ENCODE data around the gene SEMA4C.
A peak's percentile ranks its signal among the peaks of the same experiment; 100 is the strongest.

SEMA4C gene

GRCh38 chr2:96839875-96840850, 29.7 kb downstream of the SEMA4C start:
- no peak for DNase-seq

DNA sequence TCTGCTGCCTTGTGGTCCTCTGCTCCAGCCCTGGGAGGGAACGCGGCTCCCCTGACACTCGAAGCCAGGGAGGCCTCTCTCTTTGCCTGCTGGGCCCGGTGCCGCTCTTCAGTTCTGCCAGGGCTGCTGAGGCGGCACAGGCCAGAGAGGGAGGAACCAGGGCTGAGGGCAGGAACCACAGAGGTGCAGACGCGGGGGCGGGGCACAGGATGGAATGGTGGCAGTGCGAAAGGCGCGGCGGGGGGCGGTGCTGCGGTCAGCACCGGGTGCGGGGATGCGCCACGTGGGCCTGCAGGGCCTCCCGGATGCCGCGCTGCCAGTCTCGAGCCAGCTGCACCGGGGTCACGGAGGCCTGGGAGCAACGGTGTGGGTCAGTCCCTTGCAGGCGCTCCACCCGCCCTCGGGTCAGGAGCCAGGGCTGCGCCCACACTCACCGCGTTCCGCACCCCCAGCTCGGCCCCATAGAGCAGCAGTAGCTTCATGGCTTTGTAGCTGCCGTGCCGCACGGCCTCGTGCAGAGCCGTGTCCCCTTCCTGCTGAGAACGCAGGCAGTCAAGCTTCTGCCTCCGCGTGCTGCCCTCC, 30.5 kb downstream of the SEMA4C start:
- DNase-seq = no peak

DNA sequence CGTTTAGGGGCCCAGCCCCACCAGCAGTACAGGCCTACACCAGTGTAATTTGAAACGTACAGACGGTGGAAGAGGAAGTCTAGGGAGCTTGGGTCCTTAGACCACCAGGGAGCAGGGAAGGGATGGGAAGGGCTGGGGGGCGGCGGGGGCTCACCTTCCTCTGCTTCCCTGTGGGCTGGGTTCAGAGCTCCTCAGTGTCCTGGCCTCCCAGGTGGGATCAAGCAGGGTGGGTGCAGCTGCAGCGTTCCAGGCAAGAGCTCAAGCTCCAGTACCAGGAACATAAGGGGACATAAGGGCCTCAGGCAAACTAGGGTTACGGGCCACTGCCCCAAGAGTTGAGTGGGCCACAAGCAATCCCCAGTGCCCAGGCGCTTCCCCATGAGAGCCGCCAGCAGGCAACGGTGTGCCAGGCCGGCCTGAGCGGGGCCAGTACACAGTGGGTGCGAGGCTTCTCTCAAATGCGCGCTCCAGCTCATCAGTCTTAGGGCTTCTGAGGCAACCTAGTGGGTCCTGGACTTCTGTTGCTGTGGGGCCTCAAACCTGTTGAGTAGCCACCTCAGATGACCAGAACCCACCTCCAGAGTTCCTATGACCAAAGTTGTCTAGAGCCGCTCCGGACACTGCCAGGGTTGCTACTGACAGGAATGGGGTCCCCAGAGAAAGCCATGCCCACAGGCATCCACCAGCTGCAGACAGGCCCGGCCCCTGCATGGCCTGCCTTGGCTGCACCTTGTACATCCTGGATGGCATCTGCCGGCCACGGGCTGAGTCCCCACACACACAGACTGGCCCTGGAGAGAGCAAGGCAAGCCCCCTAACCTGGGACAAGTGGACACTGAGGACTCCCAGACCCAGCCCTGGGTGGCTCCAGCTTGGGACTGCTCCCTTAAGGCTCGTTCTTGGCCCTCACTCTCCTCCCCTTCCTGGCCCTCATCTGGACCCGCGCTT, 31.3 kb downstream of the SEMA4C start:
- no peak for DNase-seq

DNA sequence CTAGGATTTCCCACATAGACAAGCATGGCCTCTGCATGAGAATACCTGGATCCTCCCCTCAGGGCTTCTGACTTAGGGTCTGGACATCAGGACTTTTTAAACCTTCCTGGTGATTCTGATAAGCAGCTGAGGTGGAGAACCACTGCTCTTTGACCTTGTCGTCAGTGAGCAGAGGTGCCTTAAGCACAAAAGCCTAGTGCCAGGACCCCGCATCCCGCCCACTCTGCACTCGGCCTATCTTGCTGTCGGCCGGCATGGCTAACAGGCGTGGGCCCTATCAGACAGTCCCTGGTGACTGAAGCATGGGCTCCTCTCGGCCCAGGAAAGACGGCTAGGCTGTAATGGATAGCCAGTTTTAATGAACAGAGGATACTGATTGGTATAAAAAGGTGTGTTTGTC, 32.3 kb downstream of the SEMA4C start:
- DNase-seq = no peak

GRCh38 chr2:96835830-96836229, 34.0 kb downstream of the SEMA4C start:
- DNase-seq = no peak

- DNase-seq = peak; percentile 5
Measured at GRCh38 chr2:96832754-96833507, 36.9 kb downstream of the SEMA4C start.

DNA sequence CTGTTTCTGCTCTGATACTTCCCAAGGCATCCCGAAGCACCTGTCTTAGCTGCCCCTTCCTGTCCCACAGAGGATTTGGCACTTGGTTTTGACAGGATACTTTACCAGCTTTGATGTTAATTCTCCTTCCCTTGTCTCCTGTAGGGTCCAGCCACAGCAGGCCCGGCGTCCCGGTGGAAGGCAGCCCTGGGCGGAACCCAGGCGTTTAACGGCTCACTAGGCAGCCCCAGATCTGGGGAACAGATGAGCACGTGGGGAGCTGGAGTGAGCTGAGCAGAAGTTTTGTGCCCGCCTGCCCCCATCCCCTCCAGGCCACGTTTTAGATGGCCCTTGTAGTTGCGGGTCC, 37.5 kb downstream of the SEMA4C start:
- DNase-seq = no peak

DNA sequence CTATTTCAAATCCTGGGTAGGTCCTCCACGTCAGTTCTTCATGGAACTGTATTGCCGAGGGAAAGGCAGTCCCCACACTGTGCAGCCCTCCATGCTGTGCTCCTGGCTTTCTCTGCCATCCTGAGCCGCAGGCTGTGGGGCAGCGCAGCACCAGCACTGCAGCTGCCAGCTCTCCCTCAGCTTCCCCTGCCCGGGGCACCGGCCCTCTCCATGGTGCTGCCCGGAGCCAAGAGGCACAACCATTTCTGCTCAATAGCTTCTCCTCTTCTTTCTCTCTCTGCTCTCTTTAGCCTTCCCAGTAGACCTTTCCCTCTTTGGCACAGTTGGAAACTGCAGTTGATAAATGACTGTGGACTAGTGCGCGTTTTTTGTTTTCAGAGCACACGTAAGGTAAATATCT, 38.2 kb downstream of the SEMA4C start:
- no peak for DNase-seq

- no peak for DNase-seq
Measured at GRCh38 chr2:96830044-96830562, 39.8 kb downstream of the SEMA4C start.

DNA sequence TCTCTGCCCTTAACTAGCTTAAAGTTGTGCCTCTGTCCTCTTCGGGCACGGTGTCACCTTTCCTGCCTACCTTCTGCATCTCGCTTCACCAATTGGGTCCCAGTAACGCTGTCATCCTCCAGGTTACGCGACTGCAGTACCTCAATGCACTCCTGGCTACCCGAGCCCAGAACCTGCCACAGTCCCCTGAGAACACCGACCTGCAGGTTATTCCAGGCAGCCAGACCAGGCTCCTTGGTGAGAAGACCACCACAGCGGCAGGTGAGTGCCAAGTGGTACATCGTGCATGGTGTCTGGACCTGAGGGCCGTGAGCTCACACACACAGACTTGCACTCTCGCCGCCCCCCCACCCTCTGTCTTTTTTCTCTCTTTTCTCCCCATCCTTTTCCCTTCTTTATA, 41.0 kb downstream of the SEMA4C start:
- DNase-seq = no peak

DNA sequence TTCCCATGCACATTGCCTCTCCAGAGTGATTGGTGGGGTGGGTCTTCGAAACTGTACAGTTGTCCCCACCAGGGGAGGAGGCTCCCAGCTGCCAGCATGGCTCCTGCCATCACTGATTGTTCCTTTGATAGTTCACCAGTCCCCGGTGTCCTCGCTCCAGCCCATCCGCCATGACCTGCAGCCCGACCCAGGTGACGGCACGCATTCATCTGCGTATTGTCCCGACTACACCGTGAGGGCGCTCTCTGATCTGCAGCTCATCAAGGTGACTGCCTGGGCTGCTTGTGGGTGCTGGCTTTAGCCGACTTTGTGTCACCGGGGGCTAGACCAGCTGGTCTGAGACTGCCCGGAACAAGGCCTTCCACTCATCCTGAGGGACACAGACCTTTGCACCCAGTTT, 41.4 kb downstream of the SEMA4C start:
- no peak for DNase-seq

- DNase-seq = no peak
Measured at GRCh38 chr2:96826546-96827278, 43.2 kb downstream of the SEMA4C start.

- no peak for DNase-seq
Measured at GRCh38 chr2:96825057-96825456, 44.8 kb downstream of the SEMA4C start.

- no peak for DNase-seq
Measured at GRCh38 chr2:96824079-96824870, 45.6 kb downstream of the SEMA4C start.

DNA sequence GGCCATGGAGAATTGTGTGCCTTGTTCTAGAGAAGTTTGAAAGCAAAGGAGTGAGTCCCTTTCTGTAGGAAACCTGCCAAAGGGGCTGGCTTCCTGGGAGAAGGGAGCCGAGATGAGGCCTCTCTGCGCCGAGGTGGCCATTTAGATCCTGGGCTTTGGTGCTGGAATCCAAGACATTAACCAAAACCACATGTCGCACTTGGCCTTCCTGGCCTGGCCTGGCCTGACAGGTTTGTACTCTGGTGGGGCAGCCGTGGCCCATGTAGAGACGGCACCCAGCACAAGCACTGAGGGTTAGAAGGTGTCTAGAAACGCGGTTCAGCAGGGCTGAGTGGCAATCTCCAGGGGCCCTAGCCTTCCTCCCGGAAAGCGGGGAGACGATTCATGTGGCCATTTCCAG, 46.7 kb downstream of the SEMA4C start:
- DNase-seq = no peak

- no peak for DNase-seq
Measured at GRCh38 chr2:96822786-96823185, 47.1 kb downstream of the SEMA4C start.

DNA sequence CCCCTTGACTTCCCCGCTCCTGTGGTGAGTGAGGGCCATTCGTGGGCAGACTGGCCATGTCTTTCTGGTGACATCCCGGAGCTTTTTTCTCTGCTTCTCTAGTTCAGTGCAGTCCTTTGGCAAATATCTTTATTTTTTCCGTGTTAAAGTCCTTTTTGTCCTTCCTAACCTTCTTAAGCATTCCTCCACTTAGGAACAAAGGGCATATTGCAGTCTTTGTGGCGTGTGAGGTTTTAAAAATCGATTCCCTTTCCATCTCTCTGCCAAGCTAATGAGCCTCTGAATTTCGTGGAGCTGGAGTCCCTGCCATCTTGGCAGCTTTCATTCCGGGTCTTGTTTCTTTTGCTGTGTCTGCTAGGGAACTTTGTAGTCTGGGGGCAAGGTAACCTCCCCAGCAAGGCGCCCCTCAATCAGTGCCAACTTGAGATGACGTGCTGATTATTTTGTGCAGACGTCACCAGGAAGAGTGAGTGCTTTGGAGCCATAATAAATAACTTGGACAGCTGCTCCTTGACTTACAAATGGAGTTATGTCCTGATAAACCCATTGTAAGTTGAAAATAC, 48.7 kb downstream of the SEMA4C start:
- DNase-seq = no peak

- DNase-seq = no peak
Measured at GRCh38 chr2:96819876-96820511, 49.9 kb downstream of the SEMA4C start.

DNA sequence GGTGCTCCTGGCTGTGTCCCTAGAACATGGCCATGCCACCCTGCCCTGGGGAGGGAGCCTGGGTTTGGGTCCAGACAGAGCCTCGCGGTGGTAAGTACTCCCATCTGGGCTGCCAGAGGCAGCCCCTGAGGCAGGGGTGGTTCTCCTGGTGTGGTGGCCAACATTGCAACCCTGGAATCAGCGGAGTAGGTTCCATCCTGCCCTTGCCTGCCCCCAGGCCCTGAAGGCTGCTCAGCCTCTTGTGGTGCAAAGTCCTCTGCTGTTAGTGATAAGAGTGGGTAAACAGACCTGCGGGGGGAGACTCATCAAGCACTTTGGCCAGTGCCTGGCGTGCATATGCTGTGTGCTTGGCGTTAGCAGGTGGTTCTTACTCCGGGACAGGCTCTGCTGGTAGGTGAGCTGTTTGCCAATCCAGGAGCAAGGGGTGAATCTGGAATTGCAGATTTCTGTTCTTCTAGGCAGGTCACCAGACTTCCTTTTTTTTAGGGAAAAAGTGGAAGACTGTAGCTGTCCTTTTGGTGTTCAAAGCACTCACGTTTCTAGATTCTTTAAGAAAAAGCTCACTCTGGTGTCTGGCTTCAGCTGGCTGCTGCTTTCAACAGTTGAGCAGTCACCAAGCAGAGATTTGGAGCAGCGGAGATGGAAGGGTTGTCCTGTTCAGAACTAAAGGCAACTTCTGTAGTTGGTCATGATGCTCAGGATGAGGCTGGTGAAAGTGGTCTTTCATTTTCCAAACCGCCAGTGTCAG, 50.6 kb downstream of the SEMA4C start:
- no peak for DNase-seq
